Measurements from ENCODE around the gene PDHB.

PDHB gene

GRCh38 chr3:58394339-58394738 lies 39.3 kb downstream of the PDHB start:
- DNase-seq = no peak

GRCh38 chr3:58392181-58392580 lies 41.5 kb downstream of the PDHB start:
- no peak for DNase-seq

GRCh38 chr3:58391156-58391865 lies 42.3 kb downstream of the PDHB start:
- DNase-seq = no peak

GRCh38 chr3:58388550-58389091 lies 45.0 kb downstream of the PDHB start:
- no peak for DNase-seq

- no peak for DNase-seq
These were observed 45.7 kb downstream of the PDHB start for GRCh38 chr3:58387650-58388546.

GRCh38 chr3:58386626-58387365 lies 46.8 kb downstream of the PDHB start:
- peak; percentile 36 for DNase-seq

GRCh38 chr3:58384381-58385090 lies 49.1 kb downstream of the PDHB start:
- no peak for DNase-seq

- DNase-seq = peak; percentile 71
These were observed 49.7 kb downstream of the PDHB start for GRCh38 chr3:58383904-58384303.

GRCh38 chr3:58383476-58383875 lies 50.2 kb downstream of the PDHB start:
- no peak for DNase-seq

- no peak for DNase-seq
These were observed 54.1 kb downstream of the PDHB start for GRCh38 chr3:58379351-58380073.

- no peak for DNase-seq
These were observed 55.9 kb downstream of the PDHB start for GRCh38 chr3:58377750-58378149.
